ENCODE results near the gene DISC1. TPM values are rescaled to one million over a fixed set of nuclear protein-coding genes. Genes with fewer than 3 reads are reported as not detected.

DISC1 gene
- total and polyA plus RNA-seq, 11 donors = 0.76 to 12.8 (median 4.3) TPM

DNA sequence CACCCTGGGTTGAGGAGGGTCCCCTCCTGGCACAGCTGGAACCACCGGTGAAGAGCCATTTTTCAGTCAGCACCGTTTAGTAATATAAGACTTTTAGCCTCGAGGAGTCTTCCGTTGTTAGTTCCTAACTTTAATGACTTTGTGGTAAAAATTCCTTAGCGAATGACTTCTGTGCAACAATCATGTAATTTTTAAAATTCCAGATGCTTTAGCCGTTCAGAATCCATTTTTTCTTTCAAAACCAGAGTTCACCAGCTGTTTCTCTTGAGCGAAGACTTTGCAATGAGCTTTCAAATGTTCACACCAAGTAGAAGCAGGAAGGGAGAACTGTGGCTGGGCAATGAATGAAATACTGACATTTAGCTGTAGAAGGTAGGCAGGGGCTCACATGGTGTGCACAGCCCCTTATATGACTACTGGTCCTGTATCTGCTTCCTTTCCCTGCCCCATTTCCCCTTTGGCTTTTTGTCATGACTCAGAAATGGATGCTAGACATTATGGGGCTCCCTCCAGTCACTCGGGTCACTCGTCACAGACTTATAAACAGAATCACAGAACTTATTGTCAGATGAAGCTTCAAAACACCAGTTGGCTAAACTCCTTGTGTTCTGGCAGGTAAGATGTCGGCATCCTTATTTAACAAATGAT is 4.1 kb downstream of the DISC1 start:
- no peaks in the 10 kb centered on the region for H3K36me3 ChIP-seq
- H3K27ac ChIP-seq = peak overlapping the region in 1 of 12 donors; percentile 11
- no peaks in the 10 kb centered on the region for H3K9me3 ChIP-seq
- no peak for DNase-seq
- peaks cover 0 to 45% (median 20%) of the 10 kb centered on the region in 12 donors for H3K4me1 ChIP-seq
- ATAC-seq = no peak
- H3K27me3 ChIP-seq = no peaks in the 10 kb centered on the region
- 82 to 91% (median 85%) methylated on average over 10 of the region's 10 CpGs for WGBS, 4 donors
- no peak for TF ChIP-seq POLR2A (IDR thresholded peaks at IDR 0.05)
- TF ChIP-seq, protein P1, sequence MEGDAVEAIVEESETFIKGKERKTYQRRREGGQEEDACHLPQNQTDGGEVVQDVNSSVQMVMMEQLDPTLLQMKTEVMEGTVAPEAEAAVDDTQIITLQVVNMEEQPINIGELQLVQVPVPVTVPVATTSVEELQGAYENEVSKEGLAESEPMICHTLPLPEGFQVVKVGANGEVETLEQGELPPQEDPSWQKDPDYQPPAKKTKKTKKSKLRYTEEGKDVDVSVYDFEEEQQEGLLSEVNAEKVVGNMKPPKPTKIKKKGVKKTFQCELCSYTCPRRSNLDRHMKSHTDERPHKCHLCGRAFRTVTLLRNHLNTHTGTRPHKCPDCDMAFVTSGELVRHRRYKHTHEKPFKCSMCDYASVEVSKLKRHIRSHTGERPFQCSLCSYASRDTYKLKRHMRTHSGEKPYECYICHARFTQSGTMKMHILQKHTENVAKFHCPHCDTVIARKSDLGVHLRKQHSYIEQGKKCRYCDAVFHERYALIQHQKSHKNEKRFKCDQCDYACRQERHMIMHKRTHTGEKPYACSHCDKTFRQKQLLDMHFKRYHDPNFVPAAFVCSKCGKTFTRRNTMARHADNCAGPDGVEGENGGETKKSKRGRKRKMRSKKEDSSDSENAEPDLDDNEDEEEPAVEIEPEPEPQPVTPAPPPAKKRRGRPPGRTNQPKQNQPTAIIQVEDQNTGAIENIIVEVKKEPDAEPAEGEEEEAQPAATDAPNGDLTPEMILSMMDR (IDR thresholded peaks at IDR 0.05) = no peak
- no peak overlapping the region for H3K4me3 ChIP-seq
- intact Hi-C loops (cut with DNase I) = loop anchor here in 1 of 10 donors (10.0 kb wide), 1 partner anchor 174 kb away; no protein-coding TSS in a partner anchor

DNA sequence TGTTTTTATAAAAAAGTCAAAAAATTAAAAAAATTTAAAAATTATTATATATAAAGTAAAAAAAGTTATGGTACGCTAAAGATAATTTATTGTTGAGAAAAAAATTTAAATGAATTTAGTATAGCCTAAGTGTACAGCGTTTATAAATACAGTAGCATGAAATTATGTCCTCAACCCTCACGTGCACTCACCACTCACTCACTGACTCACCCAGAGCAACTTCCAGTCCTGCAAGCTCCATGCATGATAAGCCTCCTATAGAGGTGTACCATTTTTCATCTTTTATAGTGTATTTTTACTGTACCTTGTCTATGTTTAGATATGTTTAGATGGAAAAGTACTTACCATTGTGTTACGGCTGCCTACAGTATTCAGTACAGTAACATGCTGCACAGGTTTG is 5.1 kb downstream of the DISC1 start:
- Histone ChIP-seq H3K27me3 (no peaks in the 10 kb centered on the region), H3K27ac (no peak overlapping the region), H3K4me1 (peaks cover 0 to 39% (median 18%) of the 10 kb centered on the region in 12 donors), H3K4me3 (no peak overlapping the region), H3K9me3 (no peaks in the 10 kb centered on the region), H3K36me3 (no peaks in the 10 kb centered on the region)
- intact Hi-C loops (cut with DNase I) = loop anchor here in 1 of 10 donors (10.0 kb wide), 1 partner anchor 173 kb away; no protein-coding TSS in a partner anchor
- WGBS, 4 donors = 96 to 98% (median 96%) methylated on average over 4 of the region's 4 CpGs
- no peak for ATAC-seq
- DNase-seq = no peak
- TF ChIP-seq, protein P1 (IDR thresholded peaks at IDR 0.05) = no peak
- no peak for TF ChIP-seq POLR2A (IDR thresholded peaks at IDR 0.05)

- no peaks in the 10 kb centered on the region for H3K9me3 ChIP-seq
- H3K27ac ChIP-seq = no peak overlapping the region
- no peak for TF ChIP-seq POLR2A (IDR thresholded peaks at IDR 0.05)
- TF ChIP-seq, protein P1 (IDR thresholded peaks at IDR 0.05) = no peak
- DNase-seq (no peak), ATAC-seq (no peak)
- no peak overlapping the region for H3K4me3 ChIP-seq
- peaks cover 0 to 39% (median 17%) of the 10 kb centered on the region in 12 donors for H3K4me1 ChIP-seq
- 87 to 90% (median 89%) methylated on average over 3 of the region's 3 CpGs for WGBS, 4 donors
- no peaks in the 10 kb centered on the region for H3K36me3 ChIP-seq
- intact Hi-C loops (cut with DNase I) = loop anchor here in 1 of 10 donors (10.0 kb wide), 1 partner anchor 173 kb away; no protein-coding TSS in a partner anchor
- no peaks in the 10 kb centered on the region for H3K27me3 ChIP-seq
Measured at GRCh38 chr1:231632119-231632518, 5.5 kb downstream of the DISC1 start.

DNA sequence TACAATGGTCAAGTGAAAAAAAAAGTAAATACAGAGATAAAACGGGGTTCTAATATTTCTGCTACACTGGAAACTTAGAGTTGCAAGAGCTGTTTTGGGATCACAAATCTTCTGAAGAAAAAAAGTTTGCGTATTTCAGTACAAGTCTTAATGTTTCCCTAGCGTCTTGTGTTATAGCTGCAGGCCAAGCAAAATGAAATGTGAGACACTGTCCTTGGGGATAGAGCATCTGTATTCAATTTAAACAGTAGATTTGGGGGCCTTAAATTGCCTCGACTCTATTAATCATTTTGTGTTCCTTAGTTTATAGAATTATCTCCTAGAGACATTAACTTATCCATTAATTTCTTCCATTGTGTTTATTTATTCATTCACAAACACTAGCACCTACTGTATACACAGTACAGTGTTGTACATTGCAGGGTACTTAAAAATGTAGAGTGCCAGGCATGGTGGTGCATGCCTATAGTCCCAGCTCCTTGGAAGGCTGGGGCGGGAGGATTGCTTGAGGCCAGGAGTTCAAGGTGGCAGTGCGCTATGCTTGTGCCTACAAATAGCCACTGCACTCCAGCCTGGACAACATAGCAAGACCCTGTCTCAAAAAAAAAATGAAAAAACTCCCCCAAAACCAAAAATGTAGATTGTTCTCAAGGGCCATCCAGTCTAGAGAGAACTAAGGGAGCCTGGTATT is 7.9 kb downstream of the DISC1 start:
- TF ChIP-seq POLR2A (IDR thresholded peaks at IDR 0.05) = no peak
- TF ChIP-seq, protein P1 (IDR thresholded peaks at IDR 0.05) = no peak
- H3K27me3 ChIP-seq = no peaks in the 10 kb centered on the region
- H3K9me3 ChIP-seq = no peaks in the 10 kb centered on the region
- intact Hi-C loops (cut with DNase I) = loop anchor here in 1 of 10 donors (10.0 kb wide), 1 partner anchor 170 kb away; no protein-coding TSS in a partner anchor
- H3K4me3 ChIP-seq = no peak overlapping the region
- H3K4me1 ChIP-seq = peaks cover 0 to 15% (median under 1%) of the 10 kb centered on the region in 12 donors
- H3K27ac ChIP-seq = no peak overlapping the region
- no peaks in the 10 kb centered on the region for H3K36me3 ChIP-seq
- ATAC-seq (no peak), DNase-seq (no peak)
- WGBS, 4 donors = 76 to 85% (median 80%) methylated on average over 6 of the region's 6 CpGs
